ENCODE results near the gene ZNG1E. TPM values are rescaled to one million over a fixed set of nuclear protein-coding genes. Genes with fewer than 3 reads are reported as not detected.
A peak's percentile ranks its signal among the peaks of the same experiment; 100 is the strongest.
"Not testable (repeated sequence)": the region's sequence is repeated elsewhere in the genome, so short reads cannot be mapped to it uniquely, and the experiment has no call there.

Gene ZNG1E
- total RNA-seq (2014; rRNA removed; shearing (Covaris generic)), result 12.5 and 16.1 TPM in 2 replicates

DNA sequence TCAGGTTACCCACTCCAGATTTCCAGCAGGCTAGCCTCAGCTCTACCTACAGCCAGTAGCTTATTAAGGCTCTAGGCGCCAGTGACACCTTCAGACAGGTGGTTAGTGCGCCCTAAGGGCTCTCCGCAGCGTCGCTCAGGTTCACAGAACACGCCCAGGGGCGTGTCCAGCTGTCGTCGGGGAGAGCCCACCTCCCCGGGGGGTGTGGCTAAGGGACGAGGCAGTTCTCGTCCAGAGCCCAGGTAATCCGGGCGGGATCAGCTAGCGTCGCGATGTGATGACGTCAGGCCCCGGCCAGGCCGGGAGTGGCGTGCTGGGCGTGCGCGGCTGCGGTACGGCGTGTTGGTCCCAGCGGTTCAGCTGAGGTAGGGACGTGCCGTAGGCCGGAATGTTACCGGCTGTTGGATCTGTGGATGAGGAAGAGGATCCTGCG lies at the start of gene ZNG1E:
Gene ZNG1E (plus strand): TSS at position 340 of the 433 bp plus-strand sequence. CDS start 49 bp downstream, at position 389.
- peak within 1 kb of the TSS; percentile 38 for H3K4me3 ChIP-seq (ENCODE audit: insufficient read depth, low read depth, low read length)
- H3K27me3 ChIP-seq (ENCODE audit: control insufficient read depth, insufficient read depth, low read length); H3K36me3 ChIP-seq (replicated peaks; ENCODE audit: control insufficient read depth, insufficient read depth, low read length): not testable (repeated sequence)
- peak; percentile 23 for DNase-seq

GRCh38 chr9:65673579-65673978 lies 2.1 kb upstream of the ZNG1E start:
- DNase-seq; H3K27me3 ChIP-seq (ENCODE audit: control insufficient read depth, insufficient read depth, low read length); H3K36me3 ChIP-seq (replicated peaks; ENCODE audit: control insufficient read depth, insufficient read depth, low read length); H3K4me3 ChIP-seq (ENCODE audit: insufficient read depth, low read depth, low read length): not testable (repeated sequence)

DNA sequence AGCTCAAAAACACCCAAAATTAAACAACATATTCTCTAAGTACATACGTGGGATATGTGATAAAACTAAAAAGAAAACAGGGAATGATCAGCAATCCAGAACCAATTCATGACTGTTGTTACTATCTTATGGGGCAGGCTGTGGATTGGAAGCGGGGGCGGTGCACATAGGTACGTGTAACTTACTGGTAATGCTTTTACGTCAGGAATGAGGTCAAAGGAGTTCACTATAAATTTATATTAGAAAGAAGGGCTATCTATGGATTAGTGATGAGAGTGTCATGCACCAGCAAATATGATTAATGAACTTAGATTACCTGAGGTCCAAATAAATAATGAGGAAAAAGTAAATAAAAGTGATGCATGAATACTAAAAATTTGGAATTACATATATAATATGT lies 710 bp upstream of the ZNG1E start:
- not testable (repeated sequence) for H3K36me3 ChIP-seq (replicated peaks; ENCODE audit: control insufficient read depth, insufficient read depth, low read length); H3K4me3 ChIP-seq (ENCODE audit: insufficient read depth, low read depth, low read length); DNase-seq; H3K27me3 ChIP-seq (ENCODE audit: control insufficient read depth, insufficient read depth, low read length)

DNA sequence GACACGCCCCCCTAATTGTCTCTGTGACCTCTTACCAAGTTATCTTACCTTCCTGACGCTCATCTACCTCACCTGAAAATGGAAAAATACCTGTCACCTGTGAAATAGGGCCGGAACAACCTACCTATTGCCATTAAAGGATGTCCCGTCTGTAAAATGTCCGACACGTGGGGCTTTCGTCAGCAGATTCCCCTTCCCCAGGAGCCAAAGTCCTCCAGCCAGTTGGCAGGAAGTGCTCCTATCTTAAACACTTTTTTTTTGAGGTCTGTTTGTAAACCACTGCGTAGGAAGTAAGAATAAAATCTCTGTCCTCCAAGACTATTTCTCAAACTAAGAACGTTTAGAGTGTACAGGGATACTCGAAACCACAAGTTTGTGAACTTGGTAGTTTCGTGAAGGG lies 661 bp downstream of the ZNG1E start:
- DNase-seq; H3K36me3 ChIP-seq (replicated peaks; ENCODE audit: control insufficient read depth, insufficient read depth, low read length); H3K27me3 ChIP-seq (ENCODE audit: control insufficient read depth, insufficient read depth, low read length): not testable (repeated sequence)
- H3K4me3 ChIP-seq (ENCODE audit: insufficient read depth, low read depth, low read length), result peak overlapping the region; percentile 20

DNA sequence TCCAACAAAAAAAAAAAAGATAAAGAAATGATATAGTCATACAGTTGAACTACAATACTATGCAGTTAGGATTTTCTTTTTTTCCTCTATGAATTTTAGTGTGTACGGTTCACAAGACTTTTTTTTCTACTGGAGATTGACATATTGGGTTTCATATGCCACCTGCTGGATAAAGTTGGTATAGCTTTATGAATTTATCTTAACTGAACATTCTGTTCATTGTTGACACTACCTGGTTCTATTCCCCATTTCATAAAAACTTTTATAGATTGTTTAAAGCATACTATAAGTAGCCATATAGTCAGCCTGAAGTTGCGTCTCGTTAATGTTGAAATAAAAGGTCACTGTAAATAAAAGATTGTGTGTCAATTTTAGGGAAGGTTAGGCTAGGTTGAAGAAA lies 2.8 kb downstream of the ZNG1E start:
- not testable (repeated sequence) for H3K4me3 ChIP-seq (ENCODE audit: insufficient read depth, low read depth, low read length)

GRCh38 chr9:65703550-65703949 lies 27.8 kb downstream of the ZNG1E start:
- not testable (repeated sequence) for H3K27me3 ChIP-seq (ENCODE audit: control insufficient read depth, insufficient read depth, low read length); DNase-seq; H3K4me3 ChIP-seq (ENCODE audit: insufficient read depth, low read depth, low read length); H3K36me3 ChIP-seq (replicated peaks; ENCODE audit: control insufficient read depth, insufficient read depth, low read length)

More for the DNA sequence above, 2.8 kb downstream of the ZNG1E start:
- not testable (repeated sequence) for H3K36me3 ChIP-seq (replicated peaks; ENCODE audit: control insufficient read depth, insufficient read depth, low read length); H3K27me3 ChIP-seq (ENCODE audit: control insufficient read depth, insufficient read depth, low read length); DNase-seq

DNA sequence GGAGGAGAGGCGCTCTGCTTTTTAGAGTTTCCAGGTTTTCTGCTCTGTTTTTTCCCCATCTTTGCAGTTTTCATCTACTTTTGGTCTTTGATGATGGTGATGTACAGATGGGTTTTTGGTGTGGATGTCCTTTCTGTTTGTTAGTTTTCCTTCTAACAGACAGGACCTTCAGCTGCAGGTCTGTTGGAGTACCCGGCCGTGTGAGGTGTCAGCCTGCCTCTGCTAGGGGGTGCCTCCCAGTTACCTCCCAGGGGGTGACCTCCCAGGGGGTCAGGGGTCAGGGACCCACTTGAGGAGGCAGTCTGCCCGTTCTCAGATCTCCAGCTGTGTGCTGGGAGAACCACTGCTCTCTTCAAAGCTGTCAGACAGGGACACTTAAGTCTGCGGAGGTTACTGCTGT lies 38.7 kb downstream of the ZNG1E start:
- not testable (repeated sequence) for H3K4me3 ChIP-seq (ENCODE audit: insufficient read depth, low read depth, low read length); H3K36me3 ChIP-seq (replicated peaks; ENCODE audit: control insufficient read depth, insufficient read depth, low read length); H3K27me3 ChIP-seq (ENCODE audit: control insufficient read depth, insufficient read depth, low read length); DNase-seq

DNA sequence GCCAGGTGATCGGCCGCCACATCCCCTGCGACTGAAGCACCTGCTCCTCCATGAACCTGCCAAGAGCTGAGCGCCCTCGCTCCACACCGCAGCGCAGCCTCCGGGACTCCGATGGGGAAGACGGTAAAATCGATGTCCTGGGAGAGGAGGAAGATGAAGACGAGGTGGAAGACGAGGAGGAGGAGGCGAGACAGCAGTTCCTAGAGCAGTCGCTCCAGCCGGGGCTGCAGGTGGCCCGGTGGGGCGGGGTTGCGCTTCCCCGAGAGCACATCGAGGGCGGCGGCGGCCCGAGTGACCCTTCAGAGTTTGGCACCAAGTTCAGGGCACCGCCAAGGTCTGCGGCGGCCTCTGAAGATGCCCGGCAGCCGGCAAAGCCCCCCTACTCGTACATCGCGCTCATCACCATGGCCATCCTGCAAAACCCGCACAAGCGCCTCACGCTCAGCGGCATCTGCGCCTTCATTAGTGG lies 61.4 kb downstream of the ZNG1E start, which contains the start of gene FOXD4L4:
Gene FOXD4L4 (plus strand): TSS at position 51 of the 469 bp plus-strand sequence. CDS start 0 bp downstream, at position 51.
- peaks cover 14% of the 10 kb centered on the region for H3K27me3 ChIP-seq (ENCODE audit: control insufficient read depth, insufficient read depth, low read length)
- DNase-seq; H3K4me3 ChIP-seq (ENCODE audit: insufficient read depth, low read depth, low read length); H3K36me3 ChIP-seq (replicated peaks; ENCODE audit: control insufficient read depth, insufficient read depth, low read length): not testable (repeated sequence)

- not testable (repeated sequence) for H3K4me3 ChIP-seq (ENCODE audit: insufficient read depth, low read depth, low read length); DNase-seq; H3K36me3 ChIP-seq (replicated peaks; ENCODE audit: control insufficient read depth, insufficient read depth, low read length)
- peaks cover 14% of the 10 kb centered on the region for H3K27me3 ChIP-seq (ENCODE audit: control insufficient read depth, insufficient read depth, low read length)
Measured at GRCh38 chr9:65738133-65738532, 62.4 kb downstream of the ZNG1E start.

Other genes with a start within 250 kb of the ZNG1E start
- gene FOXD4L4, start 61.2 kb downstream of the ZNG1E start, total RNA-seq (2014; rRNA removed; shearing (Covaris generic)), result not detected in 2 replicates